Astrocyte (in vitro differentiated cells and primary cell): ENCODE measurements around the gene FGFBP1. TPM values are rescaled to one million over a fixed set of nuclear protein-coding genes. Genes with fewer than 3 reads are reported as not detected.
A peak's percentile ranks its signal among the peaks of the same experiment; 100 is the strongest.

Experiments
- DNase-seq: peaks from one replicate; pipeline ENCODE4 v3.0.0-alpha.2; 2010; ENCODE audit warnings: low read depth
- FAIRE-seq: peaks from 2 replicates; lab custom pipeline; 2011; peaks lifted over from hg19 to GRCh38; lab: Jason Lieb, UNC
- H2AFZ ChIP-seq: 2 replicates; pipeline ENCODE4 v1.6.0; 2012; ENCODE audit warnings: low read depth, low read length, inconsistent platforms
- H3K27ac ChIP-seq: 2 replicates; pipeline ENCODE4 v1.5.1; 2011; ENCODE audit warnings: low read depth, low read length, inconsistent platforms
- H3K27me3 ChIP-seq: 2 replicates; pipeline ENCODE4 v1.6.0; 2011; ENCODE audit warnings: low read length, inconsistent platforms; ENCODE audit not compliant: insufficient read depth
- H3K36me3 ChIP-seq: 2 replicates; pipeline ENCODE4 v1.5.1; 2011; ENCODE audit warnings: low read length, inconsistent platforms; ENCODE audit not compliant: insufficient read depth
- H3K4me1 ChIP-seq: 2 replicates; pipeline ENCODE4 v1.5.1; 2011; ENCODE audit warnings: low read length, inconsistent platforms; ENCODE audit not compliant: insufficient read depth
- H3K4me2 ChIP-seq: 2 replicates; pipeline ENCODE4 v1.6.0; 2012; ENCODE audit warnings: low read length, inconsistent platforms
- H3K4me3 ChIP-seq: 2 replicates; pipeline ENCODE4 v1.5.1; 2011; ENCODE audit warnings: low read depth, mild to moderate bottlenecking, low read length, inconsistent platforms; ENCODE audit not compliant: insufficient read depth
- H3K79me2 ChIP-seq: 2 replicates; pipeline ENCODE4 v1.6.0; 2012; ENCODE audit warnings: mild to moderate bottlenecking, low read length, inconsistent platforms; ENCODE audit not compliant: insufficient read depth
- H3K9ac ChIP-seq: 2 replicates; pipeline ENCODE4 v1.6.0; 2012; ENCODE audit warnings: mild to moderate bottlenecking, low read length, inconsistent platforms
- H3K9me3 ChIP-seq: 2 replicates; pipeline ENCODE4 v1.5.1; 2012; ENCODE audit warnings: low read depth, mild to moderate bottlenecking, low read length, inconsistent platforms; ENCODE audit not compliant: insufficient read depth
- H4K20me1 ChIP-seq: 2 replicates; pipeline ENCODE4 v1.6.0; 2012; ENCODE audit warnings: low read length, inconsistent platforms; ENCODE audit not compliant: insufficient read depth
- H3K27ac Mint-ChIP-seq: one replicate; pipeline ENCODE4 v1.8.0; 2021; ENCODE audit warnings: mild to moderate bottlenecking, mixed read lengths; ENCODE audit not compliant: unreplicated experiment
- H3K27me3 Mint-ChIP-seq: one replicate; pipeline ENCODE4 v1.8.0; 2021; ENCODE audit warnings: low read depth, mixed read lengths; ENCODE audit not compliant: unreplicated experiment
- H3K36me3 Mint-ChIP-seq: one replicate; pipeline ENCODE4 v1.8.0; 2021; ENCODE audit warnings: low read depth, mixed read lengths; ENCODE audit not compliant: unreplicated experiment
- H3K4me1 Mint-ChIP-seq: one replicate; pipeline ENCODE4 v1.8.0; 2021; ENCODE audit warnings: low read depth, mixed read lengths; ENCODE audit not compliant: unreplicated experiment
- H3K4me3 Mint-ChIP-seq: one replicate; pipeline ENCODE4 v1.8.0; 2021; ENCODE audit warnings: mild to moderate bottlenecking, moderate library complexity, mixed read lengths; ENCODE audit not compliant: unreplicated experiment
- H3K9me3 Mint-ChIP-seq: one replicate; pipeline ENCODE4 v1.8.0; 2021; ENCODE audit warnings: mild to moderate bottlenecking, mixed read lengths; ENCODE audit not compliant: unreplicated experiment
- CTCF ChIP-seq: IDR thresholded peaks from 2 replicates; pipeline ENCODE4 v1.5.1; 2011; ENCODE audit warnings: low read depth, mild to moderate bottlenecking, inconsistent platforms, low read length, moderate library complexity; ENCODE audit not compliant: insufficient read depth
- EZH2 ChIP-seq: IDR thresholded peaks from 2 replicates; pipeline ENCODE4 v1.6.1; 2012; ENCODE audit warnings: mild to moderate bottlenecking, low read length, inconsistent platforms; ENCODE audit not compliant: insufficient read depth
- total RNA-seq: library from RNA; stranded (reverse); gene quantifications from 2 replicates; pipeline ENCODE4 v1.2.1, GENCODE V29; 2021

The FGFBP1 gene
- total RNA-seq, 1 donor from 2014 or later = not detected

- no peak overlapping the region for H3K4me3 ChIP-seq
- H4K20me1 ChIP-seq = no peaks in the 10 kb centered on the region
- peaks cover 18% of the 10 kb centered on the region for H3K4me1 ChIP-seq
- no peak overlapping the region for H3K27ac ChIP-seq
- H3K4me2 ChIP-seq = no peak overlapping the region
- H3K79me2 ChIP-seq = no peaks in the 10 kb centered on the region
- Mint-ChIP-seq H3K36me3 (no peaks in the 10 kb centered on the region), H3K27me3 (no peaks in the 10 kb centered on the region), H3K9me3 (no peaks in the 10 kb centered on the region), H3K27ac (no peak overlapping the region), H3K4me1 (peaks cover 4% of the 10 kb centered on the region), H3K4me3 (no peak overlapping the region)
- FAIRE-seq (no peak), DNase-seq (no peak)
- no peaks in the 10 kb centered on the region for H3K27me3 ChIP-seq
- no peak overlapping the region for H3K9ac ChIP-seq
- no peak overlapping the region for H2AFZ ChIP-seq
- H3K9me3 ChIP-seq = no peaks in the 10 kb centered on the region
- no peak for TF ChIP-seq CTCF
- no peak for TF ChIP-seq EZH2
- no peaks in the 10 kb centered on the region for H3K36me3 ChIP-seq
Observed at GRCh38 chr4:15897577-15897976, 41.0 kb downstream of the FGFBP1 start.

DNA sequence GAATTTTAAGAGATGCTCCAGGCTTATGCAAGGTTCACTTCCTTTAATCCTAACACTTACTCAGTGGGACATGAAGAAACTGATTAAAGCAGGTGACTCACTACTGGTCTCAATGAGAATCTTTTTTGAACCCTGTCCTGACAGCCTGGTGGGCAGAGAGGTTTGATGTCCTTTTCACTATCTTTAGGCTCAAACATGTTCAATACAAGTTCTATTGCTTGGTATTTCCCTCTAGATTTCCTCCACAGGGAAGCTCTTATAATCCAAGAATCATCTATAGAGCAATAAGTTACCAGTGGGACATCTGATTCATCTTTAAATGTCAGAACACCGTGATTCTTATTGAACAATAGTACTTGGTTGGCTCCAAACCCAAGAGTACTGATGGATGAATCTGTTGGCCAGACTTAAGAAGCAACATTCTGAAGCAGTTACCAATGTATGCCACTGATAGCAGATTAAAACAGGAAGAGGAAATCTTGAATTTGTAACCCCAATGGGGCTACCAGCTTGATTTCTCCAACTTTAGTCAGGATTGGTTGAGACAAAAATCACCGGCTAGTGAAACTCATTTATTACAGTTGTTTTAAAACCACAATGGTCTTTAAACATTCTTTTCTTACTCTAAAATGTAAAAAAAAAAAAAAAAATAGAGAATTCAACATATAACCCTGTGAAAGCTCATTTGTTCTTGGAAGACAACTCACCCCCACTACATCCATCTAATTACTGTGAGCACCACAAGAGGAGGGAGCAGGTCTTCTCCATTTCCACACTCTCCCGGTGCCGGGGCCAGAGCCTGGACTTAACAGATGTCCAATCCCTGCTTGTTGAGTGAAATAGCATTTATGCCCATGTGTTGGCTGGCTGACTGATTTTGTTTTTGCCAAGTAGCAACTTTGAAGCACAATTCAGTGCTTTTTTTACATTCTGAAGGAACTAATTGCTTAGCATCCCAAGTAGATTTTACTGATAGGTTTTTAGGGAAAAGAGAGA is 43.3 kb downstream of the FGFBP1 start:
- H3K36me3 ChIP-seq = no peaks in the 10 kb centered on the region
- peak overlapping the region; percentile 74 for H3K27ac ChIP-seq
- no peak overlapping the region for H2AFZ ChIP-seq
- DNase-seq (peak; percentile 91), FAIRE-seq (peak; percentile 5)
- no peaks in the 10 kb centered on the region for H3K27me3 Mint-ChIP-seq
- no peak overlapping the region for H3K4me3 ChIP-seq
- no peak overlapping the region for H3K9ac ChIP-seq
- peaks cover 18% of the 10 kb centered on the region for H3K4me1 ChIP-seq
- H3K36me3 Mint-ChIP-seq = no peaks in the 10 kb centered on the region
- H3K27ac Mint-ChIP-seq = peak overlapping the region; percentile 9
- H3K4me2 ChIP-seq = no peak overlapping the region
- no peaks in the 10 kb centered on the region for H3K27me3 ChIP-seq
- H3K9me3 Mint-ChIP-seq = no peaks in the 10 kb centered on the region
- H3K4me1 Mint-ChIP-seq = peaks cover 4% of the 10 kb centered on the region
- no peaks in the 10 kb centered on the region for H4K20me1 ChIP-seq
- TF ChIP-seq CTCF (no peak), EZH2 (no peak)
- no peaks in the 10 kb centered on the region for H3K79me2 ChIP-seq
- no peak overlapping the region for H3K4me3 Mint-ChIP-seq
- no peaks in the 10 kb centered on the region for H3K9me3 ChIP-seq

DNA sequence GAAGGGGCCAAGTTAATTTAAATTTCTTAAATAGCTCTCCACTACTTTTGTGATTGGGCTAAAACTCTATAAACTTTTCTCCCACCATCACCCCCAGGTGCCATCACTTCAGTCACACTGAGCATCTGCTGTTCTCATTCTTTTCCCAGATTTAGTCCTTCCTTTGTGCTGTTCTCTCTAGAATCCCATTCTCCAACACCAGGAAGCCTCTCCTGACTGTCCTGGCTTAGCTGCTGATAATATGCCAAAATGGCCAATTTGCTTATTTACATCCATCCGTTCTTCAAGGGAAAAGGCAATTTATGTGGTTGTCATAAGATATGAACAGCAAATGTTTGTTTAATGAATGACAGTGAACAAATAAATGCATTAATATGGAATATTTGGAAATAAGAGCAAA is 44.1 kb downstream of the FGFBP1 start:
- no peaks in the 10 kb centered on the region for H3K36me3 Mint-ChIP-seq
- H3K79me2 ChIP-seq = no peaks in the 10 kb centered on the region
- H3K36me3 ChIP-seq = no peaks in the 10 kb centered on the region
- no peaks in the 10 kb centered on the region for H3K9me3 ChIP-seq
- FAIRE-seq = no peak
- peak overlapping the region; percentile 63 for H3K27ac Mint-ChIP-seq
- H3K9me3 Mint-ChIP-seq = no peaks in the 10 kb centered on the region
- peaks cover 18% of the 10 kb centered on the region for H3K4me1 ChIP-seq
- H3K27ac ChIP-seq = peak overlapping the region; percentile 74
- H2AFZ ChIP-seq = no peak overlapping the region
- no peaks in the 10 kb centered on the region for H3K27me3 ChIP-seq
- no peak for DNase-seq
- peak overlapping the region; percentile 39 for H3K4me2 ChIP-seq
- TF ChIP-seq CTCF (no peak), EZH2 (no peak)
- H3K4me3 ChIP-seq = no peak overlapping the region
- H3K9ac ChIP-seq = peak overlapping the region; percentile 35
- H3K27me3 Mint-ChIP-seq = no peaks in the 10 kb centered on the region
- no peak overlapping the region for H3K4me3 Mint-ChIP-seq
- H3K4me1 Mint-ChIP-seq = peaks cover 4% of the 10 kb centered on the region
- no peaks in the 10 kb centered on the region for H4K20me1 ChIP-seq
